HG02642 (cell line): ENCODE results near the gene CD47.

Source experiments
- ATAC-seq: cut with Tn5 transposase; IDR thresholded peaks from one replicate; pipeline ENCODE4 v1.9.1; 2021; ENCODE audit warnings: mild to moderate bottlenecking; ENCODE audit not compliant: unreplicated experiment, poor library complexity

Gene CD47

GRCh38 chr3:107994181-107994580 is 96.7 kb downstream of the CD47 start:
- ATAC-seq = no peak

GRCh38 chr3:107993771-107994170 is 97.1 kb downstream of the CD47 start:
- no peak for ATAC-seq
